SK-N-SH (cell line): ENCODE measurements around the gene RNF150. TPM values are rescaled to one million over a fixed set of nuclear protein-coding genes. Genes with fewer than 3 reads are reported as not detected.

ENCODE experiments used
- CTCF ChIA-PET: fragments of 300-600, 350-600 bp; formaldehyde crosslinking; extraction: SDS; loops from one replicate; lab custom pipeline; 2021; lab: Yijun Ruan, JAX
- POLR2A ChIA-PET: fragments of 350-600 bp; sonication (Branson Sonifier 250); formaldehyde crosslinking; extraction: SDS; loops from one replicate; lab custom pipeline; 2020; ENCODE audit warnings: antibody characterized with exemption, inconsistent platforms; lab: Yijun Ruan, JAX
- DNase-seq: peaks from one replicate; pipeline ENCODE4 v3.0.0; 2012
- H2AFZ ChIP-seq: fragments of 200-600 bp; sonication (generic); 2 replicates; pipeline ENCODE4 v1.8.1; 2016; ENCODE audit warnings: antibody characterized with exemption, mild to moderate bottlenecking, low read depth
- H3F3A ChIP-seq: fragments of 200-600 bp; sonication (generic); replicated peaks from 2 replicates; pipeline ENCODE3; 2016; ENCODE audit warnings: antibody characterized with exemption, mild to moderate bottlenecking; ENCODE audit not compliant: insufficient read depth
- H3K27ac ChIP-seq, 2 experiments: fragments of 200-500 bp in 1 of 2; fragments of 200-600 bp in 1 of 2; sonication (Bioruptor generic) in 1 of 2; sonication (generic), shearing (Covaris generic) in 1 of 2; 2 replicates each; pipeline versions ENCODE4 v1.5.1 to v1.6.1; 2014 to 2016; ENCODE audit warnings: low read depth in 2 of 2, inconsistent platforms in 1 of 2, low read length in 1 of 2, mild to moderate bottlenecking in 1 of 2, mixed read lengths in 1 of 2
- H3K27me3 ChIP-seq: fragments of 200-600 bp; sonication (generic), shearing (Covaris generic); 2 replicates; pipeline ENCODE4 v1.6.1; 2016; ENCODE audit warnings: mixed run types; ENCODE audit not compliant: insufficient read depth
- H3K36me3 ChIP-seq, 2 experiments: fragments of 200-500 bp in 1 of 2; fragments of 200-600 bp in 1 of 2; sonication (Bioruptor generic) in 1 of 2; sonication (generic) in 1 of 2; replicated peaks in 1 of 2; 2 replicates each; pipeline versions ENCODE3 to v1.5.1; 2014 to 2016; ENCODE audit warnings: low read length in 1 of 2, mild to moderate bottlenecking in 1 of 2; ENCODE audit not compliant: insufficient read depth in 2 of 2, control insufficient read depth in 1 of 2
- H3K4me1 ChIP-seq, 2 experiments: fragments of 200-500 bp in 1 of 2; fragments of 200-600 bp in 1 of 2; sonication (Bioruptor generic) in 1 of 2; sonication (generic), shearing (Covaris generic) in 1 of 2; 2 replicates each; pipeline versions ENCODE4 v1.5.1 to v1.6.1; 2014 to 2016; ENCODE audit warnings: low read depth in 1 of 2, low read length in 1 of 2, mixed run types in 1 of 2; ENCODE audit not compliant: insufficient read depth in 2 of 2, control insufficient read depth in 1 of 2
- H3K4me2 ChIP-seq: fragments of 200-600 bp; sonication (generic), shearing (Covaris generic); 2 replicates; pipeline ENCODE4 v1.6.1; 2017; ENCODE audit warnings: mixed run types
- H3K4me3 ChIP-seq, 2 experiments: fragments of 200-500 bp in 1 of 2; fragments of 200-600 bp in 1 of 2; sonication (Bioruptor generic) in 1 of 2; sonication (generic), shearing (Covaris generic) in 1 of 2; 2 replicates each; pipeline versions ENCODE4 v1.5.1 to v1.8.1; 2014 to 2016; ENCODE audit warnings: low read depth in 2 of 2, inconsistent platforms in 1 of 2, low read length in 1 of 2, mild to moderate bottlenecking in 1 of 2, mixed read lengths in 1 of 2, moderate library complexity in 1 of 2
- H3K79me2 ChIP-seq: fragments of 200-600 bp; sonication (generic); 2 replicates; pipeline ENCODE4 v1.8.1; 2017; ENCODE audit warnings: mild to moderate bottlenecking; ENCODE audit not compliant: insufficient read depth
- H3K9ac ChIP-seq: fragments of 200-600 bp; sonication (generic); 2 replicates; pipeline ENCODE4 v1.6.1; 2017; ENCODE audit warnings: mixed run types
- H3K9me2 ChIP-seq: fragments of 200-600 bp; sonication (generic); 2 replicates; pipeline ENCODE4 v1.6.1; 2017; ENCODE audit warnings: mixed run types
- H3K9me3 ChIP-seq: fragments of 200-600 bp; sonication (generic); 2 replicates; pipeline ENCODE4 v1.6.1; 2017; ENCODE audit warnings: mixed run types, mild to moderate bottlenecking, moderate library complexity
- H4K20me1 ChIP-seq: fragments of 200-600 bp; sonication (generic); 2 replicates; pipeline ENCODE4 v1.6.1; 2017; ENCODE audit warnings: mild to moderate bottlenecking, mixed run types; ENCODE audit not compliant: insufficient read depth
- CHD2 ChIP-seq: fragments of 150-350 bp; IDR thresholded peaks from 2 replicates; pipeline ENCODE4 v1.6.1; 2018; ENCODE audit warnings: low read length; ENCODE audit not compliant: partially characterized antibody
- EP300 ChIP-seq, 2 experiments: IDR thresholded peaks; 2 replicates each; pipeline versions ENCODE4 v1.4.0 to v1.6.1; 2012; ENCODE audit warnings: borderline replicate concordance in 1 of 2, low read depth in 1 of 2, low read length in 1 of 2
- EZH2phosphoT487 ChIP-seq: fragments of 200-600 bp; sonication (generic); IDR thresholded peaks from 2 replicates; pipeline ENCODE4 v1.6.1; 2017; ENCODE audit warnings: low read depth, mixed run types, mild to moderate bottlenecking, antibody characterized with exemption, moderate library complexity, borderline replicate concordance
- FOSL2 ChIP-seq: IDR thresholded peaks from 2 replicates; pipeline ENCODE4 v1.4.0; 2012; ENCODE audit warnings: low read depth, mild to moderate bottlenecking, moderate library complexity, borderline replicate concordance
- FOXJ3 ChIP-seq: sonication (generic); formaldehyde crosslinking; IDR thresholded peaks from 2 replicates; pipeline ENCODE4 v1.5.1; 2020; ENCODE audit warnings: mild to moderate bottlenecking, missing genetic modification reagents
- FOXM1 ChIP-seq: IDR thresholded peaks from 2 replicates; pipeline ENCODE4 v1.4.0; 2012; ENCODE audit warnings: low read depth, mild to moderate bottlenecking
- GABPA ChIP-seq: IDR thresholded peaks from 2 replicates; pipeline ENCODE4 v1.4.0; 2012; ENCODE audit warnings: low read depth, mild to moderate bottlenecking
- GATA2 ChIP-seq: sonication (generic); formaldehyde crosslinking; IDR thresholded peaks from 2 replicates; pipeline ENCODE4 v1.5.0; 2020; ENCODE audit warnings: mild to moderate bottlenecking, missing genetic modification reagents
- MEF2A ChIP-seq: IDR thresholded peaks from 2 replicates; pipeline ENCODE4 v1.4.0; 2012; ENCODE audit warnings: low read depth, borderline replicate concordance
- NFIC ChIP-seq: IDR thresholded peaks from 2 replicates; pipeline ENCODE4 v1.4.0; 2012; ENCODE audit warnings: borderline replicate concordance
- NRF1 ChIP-seq: IDR thresholded peaks from 2 replicates; pipeline ENCODE4 v1.6.1; 2012; ENCODE audit warnings: low read depth, mild to moderate bottlenecking, low read length
- RCOR1 ChIP-seq: fragments of 150-350 bp; IDR thresholded peaks from 2 replicates; pipeline ENCODE4 v1.6.1; 2017; ENCODE audit warnings: antibody characterized with exemption, low read length
- REST ChIP-seq: IDR thresholded peaks from 2 replicates; pipeline ENCODE4 v1.6.1; 2012; ENCODE audit warnings: mild to moderate bottlenecking, low read depth, low read length, moderate library complexity
- RFX5 ChIP-seq: IDR thresholded peaks from 2 replicates; pipeline ENCODE4 v1.6.1; 2012; ENCODE audit warnings: mild to moderate bottlenecking, improper control_type of control experiment, low read length
- SIN3A ChIP-seq: IDR thresholded peaks from 2 replicates; pipeline ENCODE4 v1.6.1; 2012; ENCODE audit warnings: low read depth, mild to moderate bottlenecking, low read length, moderate library complexity, borderline replicate concordance
- SMC3 ChIP-seq: IDR thresholded peaks from 2 replicates; pipeline ENCODE4 v1.6.1; 2012; ENCODE audit warnings: low read depth, low read length, improper control_type of control experiment
- TAF1 ChIP-seq: IDR thresholded peaks from 2 replicates; pipeline ENCODE4 v1.6.1; 2012; ENCODE audit warnings: low read depth, mild to moderate bottlenecking, low read length, moderate library complexity, borderline replicate concordance
- TCF12 ChIP-seq: IDR thresholded peaks from 2 replicates; pipeline ENCODE4 v1.4.0; 2012
- USF1 ChIP-seq: IDR thresholded peaks from 2 replicates; pipeline ENCODE4 v1.4.0; 2012; ENCODE audit warnings: low read depth, borderline replicate concordance
- YY1 ChIP-seq: IDR thresholded peaks from 2 replicates; pipeline ENCODE4 v1.4.0; 2012; ENCODE audit warnings: low read depth, mild to moderate bottlenecking
- WGBS: methylation state at CpG from one replicate; pipeline ENCODE4 v1.1.6; 2017; ENCODE audit warnings: low lambda C conversion rate; 5-methylcytosine and 5-hydroxymethylcytosine counted together
- polyA plus RNA-seq, 3 experiments: library from polyadenylated mRNA; depleted of rRNA; stranded (reverse); fragments of >200 nt; gene quantifications; 2 replicates each; pipeline ENCODE4 v1.2.3, GENCODE V29; 2012

RNF150 gene
- polyA plus RNA-seq, 1 of the 3 experiments (the other 2 are of a cell fraction), result 5.8 TPM

- TF ChIP-seq REST, result no peak
- TF ChIP-seq USF1, result no peak
- no peak for TF ChIP-seq SIN3A
- no peak for TF ChIP-seq NFIC
- TF ChIP-seq MEF2A, result no peak
- TF ChIP-seq SMC3, result no peak
- no peak for TF ChIP-seq RFX5
- TF ChIP-seq FOXJ3 (CRISPR knock-in tag), result 0 out of 2 replicates have a peak, but pooled peaks have one; percentile 24
- TF ChIP-seq GABPA, result no peak
- TF ChIP-seq FOXM1, result no peak
- no peak for TF ChIP-seq FOSL2
- no peak for TF ChIP-seq RCOR1
- peak; percentile 12 for TF ChIP-seq CHD2
- TF ChIP-seq EZH2phosphoT487, result no peak
- TF ChIP-seq EP300 (IDR thresholded peaks at IDR 0.05; ENCODE audit: borderline replicate concordance in 1 of 2, low read depth in 1 of 2, low read length in 1 of 2), result no peak
- TF ChIP-seq GATA2 (CRISPR knock-in tag), result no peak
- TF ChIP-seq NRF1, result no peak
Observed at GRCh38 chr4:141132072-141132708, 1.1 kb downstream of the RNF150 start (continued).

- H3K4me3 ChIP-seq, result peak overlapping the region; percentile 80 to 97
- ChIA-PET POLR2A (interaction anchor here (1.1 to 4.5 kb wide), 5 partner anchors 104 to 375 kb away, joined by 3 to 41 read pairs (median 11); partner anchors contain the start of gene TBC1D9), CTCF (interaction anchor here (0.8 to 9.1 kb wide), 15 partner anchors 9 to 275 kb away, joined by 3 to 217 read pairs (median 5); no protein-coding TSS in a partner anchor)
- no peaks in the 10 kb centered on the region for H3K27me3 ChIP-seq
- no peaks in the 10 kb centered on the region for H3K9me2 ChIP-seq
- H3K4me1 ChIP-seq, result peaks cover 9 to 24% of the 10 kb centered on the region in 2 experiments; a peak in 3 of 4 replicates
- peaks cover 28% of the 10 kb centered on the region for H4K20me1 ChIP-seq
- no peaks in the 10 kb centered on the region for H3F3A ChIP-seq
- peak overlapping the region; percentile 83 for H3K9ac ChIP-seq
- 25% methylated on average over 7 of the region's 8 CpGs for WGBS
- DNase-seq, result no peak
- H3K27ac ChIP-seq, result peak overlapping the region; percentile 53 to 95; a peak in 3 of 4 replicates
- no peaks in the 10 kb centered on the region for H3K9me3 ChIP-seq
- TF ChIP-seq EP300 (IDR thresholded peaks at IDR 0.05; ENCODE audit: borderline replicate concordance in 1 of 2, low read depth in 1 of 2, low read length in 1 of 2) (no peak), TCF12 (no peak), NRF1 (no peak), TAF1 (no peak), USF1 (no peak), SIN3A (no peak), YY1 (no peak), GATA2 (CRISPR knock-in tag) (no peak)
- peaks cover 59% of the 10 kb centered on the region for H3K79me2 ChIP-seq
- peak overlapping the region; percentile 84 for H3K4me2 ChIP-seq
- H3K36me3 ChIP-seq, result no peaks in the 10 kb centered on the region
- peak overlapping the region; percentile 79; the same call in 1 of the 2 replicates for H2AFZ ChIP-seq
Observed at GRCh38 chr4:141131723-141132071, 1.6 kb downstream of the RNF150 start.
